NCI-H82 (cell line): Measurements from ENCODE around the gene ANKRD39.
A peak's percentile ranks its signal among the peaks of the same experiment; 100 is the strongest.
"Not testable (repeated sequence)": the region's sequence is repeated elsewhere in the genome, so short reads cannot be mapped to it uniquely, and the experiment has no call there.

ENCODE experiments used
- DNase-seq: peaks from one replicate; lab custom pipeline; 2025; lab: John Stamatoyannopoulos, UW

Gene ANKRD39

DNA sequence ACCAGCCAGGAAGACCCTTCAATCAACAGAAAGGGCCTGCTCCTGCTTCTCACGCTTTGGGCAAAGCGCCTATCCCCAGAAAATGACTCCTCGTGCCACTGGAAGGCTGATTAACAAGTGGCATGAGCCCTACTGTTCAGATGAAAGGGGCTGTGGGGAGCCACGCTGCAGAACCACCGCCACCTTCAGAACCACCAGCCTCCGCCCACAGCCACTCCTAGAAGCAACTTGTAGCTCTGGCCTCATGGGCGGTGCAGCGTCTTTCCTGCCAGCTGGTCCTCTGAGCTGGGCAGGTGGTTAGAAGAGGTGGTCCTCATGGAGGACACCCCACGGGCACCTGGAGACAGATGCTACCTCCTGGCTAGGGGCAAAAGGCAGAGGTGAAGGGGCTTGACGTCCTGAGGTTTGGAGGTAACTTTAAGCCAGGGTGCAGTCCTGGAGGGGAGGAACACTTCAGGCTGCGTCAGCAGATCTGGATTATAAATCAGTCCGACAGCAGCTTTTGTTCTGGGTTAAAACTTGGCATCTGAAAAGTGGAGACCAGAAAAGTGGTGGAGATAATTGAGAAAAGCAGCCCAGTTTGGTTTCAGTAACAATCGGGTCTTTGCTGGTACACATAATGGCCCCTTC, 12.9 kb upstream of the ANKRD39 start:
- peak; percentile 48 for DNase-seq

DNA sequence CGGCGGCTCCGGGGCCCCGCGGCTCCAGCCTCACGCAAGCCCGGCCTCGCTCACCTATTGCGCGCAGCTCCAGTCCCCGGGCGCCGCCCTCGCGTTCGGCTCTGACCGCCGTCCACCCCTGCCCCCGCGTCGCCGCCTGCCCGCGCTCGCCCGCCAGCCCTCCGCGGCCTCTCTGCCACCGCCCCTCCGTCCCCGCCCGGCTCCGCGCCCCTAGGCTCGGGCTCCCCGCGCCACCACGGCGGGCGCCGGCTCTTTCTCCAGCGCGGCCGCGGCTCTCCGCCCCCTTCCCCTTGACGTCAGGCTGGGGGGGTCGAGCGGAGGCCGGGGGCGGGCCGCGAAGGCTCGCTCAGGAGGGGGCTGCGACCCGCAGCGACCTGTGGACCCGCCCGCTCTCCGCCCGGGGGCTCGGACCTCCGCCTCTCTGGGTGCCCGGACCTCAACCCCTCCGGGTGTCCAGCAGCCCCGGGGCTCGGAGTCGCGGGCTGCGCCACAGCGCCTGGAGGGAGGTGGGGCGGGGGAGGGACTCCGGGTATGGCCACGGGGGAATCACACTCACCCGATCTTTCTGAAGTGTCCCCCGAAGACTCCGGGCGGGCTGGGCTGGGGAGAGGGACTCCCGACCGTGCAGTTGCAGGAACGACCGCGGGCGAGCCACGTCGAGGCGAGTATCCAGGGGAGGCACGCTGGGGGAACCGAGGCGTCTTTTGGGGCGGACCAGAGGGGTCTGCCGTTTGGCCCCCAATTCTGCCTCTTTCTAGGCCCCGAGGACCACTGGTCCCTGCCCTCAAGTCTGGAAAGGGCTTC, 12.2 kb upstream of the ANKRD39 start, which contains the start of gene SEMA4C:
SEMA4C (minus strand) TSS at position 259 of the 804 bp plus-strand sequence. CDS start 2,194 bp downstream, outside the sequence.
- peak; percentile 60 for DNase-seq

DNA sequence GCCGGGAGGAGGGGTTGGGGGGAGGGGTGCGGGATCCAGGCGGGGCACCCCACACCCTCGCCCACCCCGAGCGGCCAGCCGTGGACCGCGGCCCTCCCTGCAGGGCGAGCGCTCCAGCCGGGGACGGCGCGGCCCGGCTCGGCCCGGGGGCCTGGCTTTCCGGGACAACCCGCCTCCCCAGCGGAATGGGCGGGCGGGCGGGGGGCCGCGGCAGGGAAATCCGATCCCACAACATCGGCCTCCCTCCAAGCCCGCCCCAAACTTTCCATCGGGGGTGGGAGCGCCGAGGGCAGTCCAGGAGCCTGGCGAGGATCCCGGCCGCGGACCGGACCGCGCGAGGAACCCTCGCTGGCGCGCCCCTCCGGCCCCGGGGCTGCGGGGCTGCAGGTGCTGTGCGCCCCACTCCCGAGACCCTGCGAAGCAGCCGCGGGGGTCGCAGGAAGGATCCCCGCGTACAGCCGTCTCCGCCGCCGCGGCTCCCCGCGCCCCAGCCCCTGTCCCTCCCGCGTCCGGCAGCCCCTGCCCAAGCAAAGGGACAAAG, 11.5 kb upstream of the ANKRD39 start:
- peak; percentile 63 for DNase-seq

DNA sequence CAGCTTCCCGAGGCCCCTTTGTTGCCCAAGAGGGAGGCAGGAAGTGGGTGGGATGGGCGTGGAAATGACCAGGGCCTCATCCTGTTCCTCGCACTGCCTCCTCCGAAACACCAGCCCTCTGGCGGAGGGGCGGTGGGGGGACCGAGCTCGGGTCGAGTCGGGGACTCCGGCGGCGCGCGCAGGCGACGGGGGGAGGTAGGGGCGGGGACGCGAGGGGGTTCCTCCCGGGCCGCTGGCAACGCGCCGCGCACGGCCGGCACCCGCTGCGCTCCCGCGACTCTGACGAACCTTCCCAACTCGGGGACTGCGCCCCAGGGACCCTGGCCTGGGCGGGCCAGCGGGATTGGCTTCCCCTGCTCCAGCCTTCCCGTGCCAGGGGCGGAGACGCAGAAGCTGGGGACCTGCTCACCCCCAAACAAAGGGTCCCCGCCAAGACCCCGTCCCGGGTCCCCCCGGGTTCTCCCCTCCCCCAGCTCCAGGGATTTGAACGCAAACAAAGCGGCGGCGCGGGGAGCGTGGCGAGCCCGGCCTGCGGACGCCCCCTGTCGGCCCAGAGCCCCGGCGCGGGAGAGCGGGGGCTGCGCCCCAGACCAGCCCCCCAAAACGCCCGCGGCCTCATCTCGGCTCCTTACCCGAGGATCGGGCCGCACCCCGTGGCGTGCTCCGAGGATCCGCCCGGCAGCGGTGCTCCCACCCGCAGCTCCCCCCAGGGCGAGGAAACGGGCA, 10.9 kb upstream of the ANKRD39 start:
- peak; percentile 92 for DNase-seq

DNA sequence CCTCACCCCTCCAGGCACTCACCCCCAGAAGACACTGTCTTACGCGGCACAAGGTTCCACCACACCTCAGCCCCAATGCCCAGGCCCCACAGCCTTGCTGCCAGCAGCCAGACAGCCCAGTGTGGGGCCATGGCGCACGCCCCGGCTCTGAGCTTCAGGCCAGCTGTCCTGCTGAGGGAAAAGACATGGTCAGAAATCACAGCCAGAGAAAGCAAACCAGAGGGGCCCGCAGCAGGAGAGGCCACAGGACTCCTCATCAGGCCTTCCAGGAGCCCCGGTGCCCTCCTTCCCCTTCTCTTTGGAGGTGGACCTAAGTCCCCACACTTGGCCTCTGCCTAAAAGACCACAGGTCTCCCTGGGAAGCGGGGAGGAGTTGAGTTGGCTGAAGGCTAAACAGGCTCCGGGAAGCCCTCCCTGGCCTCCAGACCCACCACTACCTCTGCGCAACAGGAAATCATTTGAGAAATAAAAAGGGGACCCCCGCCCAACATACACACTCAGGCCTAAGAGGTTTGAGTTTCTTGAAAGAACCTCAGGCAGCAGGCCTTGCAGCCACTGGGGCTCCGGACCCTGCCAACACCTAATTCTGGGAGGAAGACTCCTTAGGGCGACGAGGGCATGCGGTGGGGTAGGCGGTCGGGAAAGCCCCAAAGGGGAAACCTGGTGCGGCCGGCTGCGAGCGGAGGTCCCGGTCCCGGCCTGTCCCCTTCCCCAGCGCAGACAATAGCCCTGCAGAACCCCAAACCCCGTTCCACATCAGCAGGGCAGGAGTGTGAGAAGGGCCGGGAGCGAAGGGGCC, 10.1 kb upstream of the ANKRD39 start:
- DNase-seq = peak; percentile 56

DNA sequence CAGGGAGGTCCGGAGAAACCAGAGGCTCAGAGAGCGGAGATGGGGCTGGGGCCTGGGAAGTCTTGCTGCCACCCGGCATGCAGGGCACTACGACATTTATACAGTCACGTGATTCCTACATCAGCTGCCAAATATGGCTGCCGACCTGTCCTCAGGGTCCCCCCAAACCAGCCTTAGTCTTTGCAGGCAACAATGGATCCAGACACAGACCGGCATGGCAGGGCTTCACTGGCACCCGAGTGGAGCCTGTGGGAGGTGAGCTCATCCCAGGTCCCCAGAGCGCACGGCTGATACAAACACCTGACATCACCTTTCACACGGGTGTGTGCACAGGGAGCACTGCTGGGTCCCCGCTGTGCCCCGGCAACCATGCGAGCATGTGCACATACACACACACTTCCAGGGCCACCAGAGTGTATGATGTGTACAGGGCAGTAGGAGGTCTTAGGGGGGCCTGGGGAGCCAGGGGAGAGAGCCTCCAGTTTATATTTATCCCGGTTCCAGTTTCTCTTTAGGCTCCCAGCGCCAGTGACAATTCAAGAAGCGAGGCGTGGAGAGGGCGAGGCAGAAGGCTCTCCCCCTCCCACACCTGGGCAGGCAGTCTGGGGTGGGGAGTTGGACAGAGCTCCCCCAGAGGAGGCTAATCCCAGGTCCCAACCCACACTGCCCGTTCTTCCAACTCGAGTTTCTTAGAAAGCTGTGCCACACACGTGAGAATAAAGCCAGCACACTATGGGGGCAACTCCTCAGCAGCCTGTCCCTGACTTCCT, 9.4 kb upstream of the ANKRD39 start:
- no peak for DNase-seq

DNA sequence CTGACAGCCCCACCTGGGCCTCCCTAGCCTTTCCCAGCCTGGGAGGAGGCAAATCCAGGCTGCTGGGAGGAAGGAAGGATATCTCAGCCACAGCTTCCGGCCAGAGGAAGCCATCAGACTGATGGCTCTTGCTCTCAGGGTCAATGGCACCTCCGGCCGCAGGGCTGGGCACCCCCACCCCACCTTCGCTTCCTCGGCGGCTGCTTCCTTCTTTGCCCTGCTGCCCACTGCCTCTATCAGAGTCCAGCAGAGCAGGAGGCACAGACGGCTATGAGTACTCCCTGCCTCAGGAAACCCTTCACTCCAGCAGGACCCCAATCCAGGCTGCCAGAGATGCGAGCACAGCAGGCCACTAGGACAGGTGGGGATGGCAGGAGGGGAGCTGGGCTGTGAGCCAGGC, 8.8 kb upstream of the ANKRD39 start:
- no peak for DNase-seq

DNA sequence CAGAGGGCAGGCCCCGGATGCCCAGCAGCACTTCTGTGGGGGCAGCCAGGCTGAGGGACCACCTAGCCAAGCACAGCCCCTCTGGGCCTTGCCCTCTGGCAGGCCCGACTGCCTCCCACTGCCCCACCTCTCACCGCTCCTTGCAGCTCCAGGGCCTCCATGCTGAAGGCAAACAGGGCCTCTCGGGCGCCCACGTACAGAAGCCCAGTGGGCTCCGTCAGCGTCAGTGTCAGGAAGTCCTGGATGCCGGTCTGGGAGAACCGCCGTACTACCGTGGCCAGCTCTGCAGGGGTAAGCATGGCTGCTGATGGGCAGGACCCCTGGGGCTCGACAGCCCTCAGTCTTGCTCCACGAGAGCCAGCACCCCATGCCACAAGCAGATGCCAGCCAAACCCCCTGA, 8.3 kb upstream of the ANKRD39 start:
- no peak for DNase-seq

DNA sequence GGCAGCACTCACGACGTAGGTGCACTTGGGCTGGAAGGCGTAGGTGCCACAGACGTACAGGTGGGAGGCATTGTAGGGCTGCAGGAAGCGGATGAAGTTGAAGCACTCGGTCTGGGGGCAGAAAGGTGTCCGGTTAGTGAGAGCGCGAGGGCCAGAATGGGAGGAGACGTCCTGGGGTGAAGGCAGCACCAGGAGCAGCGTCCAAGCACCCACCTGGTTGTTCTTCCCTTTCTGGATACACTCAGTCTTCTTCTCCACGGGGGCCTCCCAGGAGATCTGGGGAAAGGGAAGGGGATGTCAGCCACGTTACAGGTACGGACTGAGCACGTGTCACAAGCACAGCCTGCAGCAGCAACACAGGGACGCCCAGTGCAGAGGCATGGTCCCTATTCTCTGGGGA, 7.8 kb upstream of the ANKRD39 start:
- DNase-seq = no peak

DNA sequence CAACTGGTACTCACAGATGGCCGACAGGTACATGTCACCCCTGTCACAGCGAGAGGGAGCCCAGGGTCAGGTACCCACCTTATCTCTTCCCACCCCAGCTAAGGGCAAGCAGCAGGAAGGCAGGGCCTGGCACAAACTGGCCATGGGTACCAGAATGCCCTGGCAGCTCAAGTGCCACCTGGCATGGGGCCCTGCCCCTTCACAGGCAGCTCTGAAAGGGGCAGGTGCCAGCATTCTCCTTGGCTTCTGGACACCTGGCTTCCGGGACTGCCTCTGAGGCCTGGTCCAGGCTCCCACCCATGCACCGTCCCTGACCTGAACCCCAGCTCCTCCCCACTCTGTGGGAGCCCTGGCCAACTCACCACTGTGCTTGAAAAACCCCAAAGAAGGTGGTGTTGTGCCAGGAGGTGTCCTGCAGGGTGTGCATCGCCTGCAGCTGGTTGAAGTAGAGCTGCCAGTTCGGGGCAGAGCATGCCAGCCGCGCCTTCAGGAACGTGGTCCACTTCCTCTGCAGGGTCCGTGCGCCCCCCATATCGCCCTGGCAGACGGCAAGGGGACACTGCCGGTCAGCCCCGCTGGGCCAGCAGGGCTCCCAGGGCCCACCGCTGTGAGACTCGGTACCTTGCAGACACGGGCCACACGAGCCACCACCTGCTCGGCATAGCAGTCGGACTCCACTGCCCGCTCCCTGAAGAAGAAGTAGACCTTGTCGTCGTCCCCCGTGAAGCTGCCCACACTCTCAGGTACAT, 6.7 kb upstream of the ANKRD39 start:
- no peak for DNase-seq

DNA sequence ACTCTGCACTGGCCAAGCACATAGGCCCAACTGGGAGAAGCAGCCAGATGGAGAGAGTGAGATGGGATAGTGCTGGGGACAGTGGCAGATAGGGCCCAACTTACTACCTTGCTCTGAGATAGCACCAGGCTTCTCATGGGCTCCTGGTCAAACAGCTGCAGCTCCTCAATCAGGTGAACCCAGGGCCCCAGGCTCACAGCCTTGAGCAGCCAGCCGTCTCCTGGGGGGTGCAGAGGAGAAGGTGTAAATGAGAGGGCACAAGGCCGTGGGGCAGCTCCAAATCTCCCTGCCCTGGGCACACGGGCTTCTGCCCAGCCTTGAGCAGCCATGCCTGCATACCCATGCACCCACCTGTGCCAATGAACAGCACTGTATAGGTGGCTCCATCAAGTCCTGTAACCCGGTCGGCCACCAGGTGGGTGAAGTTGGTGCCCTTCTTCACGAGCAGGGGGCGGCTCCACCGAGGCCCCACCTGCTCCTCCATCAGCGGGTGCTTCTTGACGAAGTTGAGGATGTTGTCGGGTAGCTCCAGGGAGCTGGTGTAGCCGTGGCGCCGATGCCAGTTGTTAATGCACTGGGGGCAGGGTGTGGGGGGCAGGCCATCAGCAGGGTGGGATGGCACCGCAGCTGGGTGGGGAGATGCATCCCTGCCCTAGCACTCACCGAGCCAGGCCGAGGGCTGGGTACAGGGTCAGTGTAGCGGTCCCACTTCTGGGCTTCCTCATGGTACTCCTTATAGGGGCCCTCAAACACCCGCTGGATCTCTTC, 5.9 kb upstream of the ANKRD39 start:
- DNase-seq = no peak

DNA sequence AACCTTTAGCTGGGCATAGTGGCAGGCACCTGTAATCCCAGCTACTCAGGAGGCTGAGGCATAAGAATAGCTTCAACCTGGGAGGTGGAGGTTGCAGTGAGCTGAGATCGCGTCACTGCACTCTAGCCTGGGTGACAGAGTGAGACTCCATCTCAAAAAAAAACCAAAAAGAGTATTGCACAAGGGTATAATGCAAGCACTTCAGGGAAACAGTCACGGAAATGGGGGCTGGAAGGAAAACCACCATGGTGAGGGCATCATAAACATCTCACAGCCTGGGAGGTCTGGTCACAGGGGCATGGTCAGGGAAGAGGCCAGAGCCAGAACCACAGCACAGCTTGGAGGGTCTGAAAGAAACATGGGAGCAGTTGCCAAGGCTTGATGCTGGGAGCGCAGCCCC, 5.2 kb upstream of the ANKRD39 start:
- not testable (repeated sequence) for DNase-seq

DNA sequence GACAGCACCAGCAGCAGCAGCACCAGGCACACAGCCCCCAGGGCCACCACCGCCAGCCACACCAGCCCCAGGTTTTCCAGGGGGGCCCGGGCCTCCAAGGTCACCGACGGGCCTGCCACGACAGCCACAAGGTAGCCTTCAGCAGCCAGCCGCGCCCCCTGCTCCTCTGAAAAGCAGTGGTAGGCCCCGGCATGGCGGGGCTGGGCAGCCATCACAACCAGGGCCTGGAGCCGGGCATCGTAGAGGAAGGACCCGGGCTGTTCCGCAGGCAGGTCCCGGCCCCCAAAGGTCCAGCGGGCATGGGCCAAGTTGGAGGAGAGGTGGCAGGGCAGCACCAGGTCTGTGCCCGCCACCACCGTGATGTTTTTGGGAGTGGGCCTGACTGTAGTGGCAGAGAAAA, 3.3 kb upstream of the ANKRD39 start:
- DNase-seq = no peak

DNA sequence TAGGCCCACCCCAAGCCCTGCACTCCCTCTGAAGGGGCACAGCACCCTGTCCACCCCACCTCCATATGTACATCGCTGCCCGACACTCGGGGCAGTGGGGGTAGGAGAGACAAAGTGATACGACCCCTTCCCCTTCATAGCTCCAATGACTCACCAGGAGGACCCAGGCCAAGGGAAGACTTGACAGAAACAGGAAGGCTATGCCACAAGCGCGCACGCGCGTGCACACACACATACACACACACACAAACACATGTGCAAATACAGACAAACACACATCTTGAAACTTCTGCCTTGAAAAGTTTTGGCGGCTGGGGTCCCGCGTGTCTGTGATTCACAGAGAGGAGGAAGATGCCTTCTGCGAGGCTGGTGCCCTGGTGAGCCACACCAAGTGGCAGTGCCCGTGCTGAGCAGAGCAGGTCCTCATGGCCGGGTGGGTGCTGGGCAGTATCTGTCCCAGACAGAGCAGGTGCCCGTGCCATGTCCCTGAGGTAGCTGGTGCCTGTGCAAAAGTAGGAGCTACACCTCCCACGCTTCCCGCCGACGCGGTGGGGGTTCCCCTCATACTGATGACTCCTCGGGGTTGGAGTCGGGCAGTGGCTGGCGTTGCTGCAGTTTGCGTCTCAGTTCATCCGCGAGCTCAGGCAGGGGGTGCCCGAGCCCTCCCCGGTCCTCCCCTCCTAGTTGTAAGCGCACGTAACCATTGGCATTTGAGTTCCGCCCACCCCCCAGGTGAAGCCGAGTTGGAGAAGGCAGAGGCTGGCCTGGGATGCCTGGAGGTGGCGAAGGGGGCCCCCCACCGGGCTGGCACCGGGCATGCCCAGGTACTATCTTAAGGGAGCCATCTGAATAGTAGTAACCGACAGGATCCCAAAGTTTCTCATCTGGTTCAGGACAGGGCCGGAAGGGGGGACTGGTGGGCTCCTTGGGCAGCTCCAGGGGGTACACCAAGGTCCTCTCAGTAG, 2.5 kb upstream of the ANKRD39 start:
- no peak for DNase-seq

DNA sequence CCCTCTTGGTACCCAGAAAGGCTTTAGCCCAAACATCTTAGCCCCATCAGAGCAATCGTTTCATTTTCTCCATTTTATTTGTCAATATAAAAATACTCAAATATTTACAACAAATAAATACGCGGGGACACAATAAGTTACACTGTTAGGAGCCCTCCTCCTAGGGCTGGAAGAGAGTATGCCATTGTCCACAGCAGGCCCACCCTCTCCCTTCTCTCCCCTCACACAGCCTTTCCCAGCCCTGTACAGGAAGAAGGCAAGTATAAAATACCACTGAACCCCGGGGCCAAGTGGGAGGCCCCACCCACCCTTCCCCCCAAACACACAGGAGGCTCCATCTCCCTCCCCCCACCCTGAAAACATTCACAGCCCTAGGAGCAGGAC, 1.9 kb upstream of the ANKRD39 start:
- DNase-seq = no peak

DNA sequence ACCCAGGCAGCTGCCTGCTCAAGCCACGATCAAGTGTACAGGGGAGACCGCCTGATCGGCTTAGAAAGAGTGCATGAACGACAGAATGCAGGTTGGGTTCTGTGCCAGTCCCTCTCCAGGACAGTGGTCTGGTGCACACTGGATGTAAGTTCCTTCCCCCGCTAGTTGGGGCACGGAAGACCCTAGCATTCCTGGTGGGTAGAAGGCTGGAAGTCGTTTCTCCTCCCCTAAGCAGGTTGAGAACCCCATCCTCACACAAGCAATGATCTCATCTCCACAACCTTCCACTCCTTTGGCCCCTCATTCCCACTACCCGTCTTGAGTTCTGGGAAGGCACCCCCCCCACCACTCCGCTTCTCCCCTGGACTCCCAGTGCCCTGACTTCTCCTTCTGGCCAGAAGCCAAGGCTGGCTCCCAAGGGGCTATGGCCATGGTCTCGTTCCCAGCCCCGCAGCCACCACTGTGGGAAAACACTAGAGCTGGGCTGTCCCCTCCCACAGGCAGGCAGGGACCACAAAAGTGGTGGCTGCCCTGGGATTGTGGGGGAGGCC, 1.4 kb upstream of the ANKRD39 start:
- peak; percentile 68 for DNase-seq

DNA sequence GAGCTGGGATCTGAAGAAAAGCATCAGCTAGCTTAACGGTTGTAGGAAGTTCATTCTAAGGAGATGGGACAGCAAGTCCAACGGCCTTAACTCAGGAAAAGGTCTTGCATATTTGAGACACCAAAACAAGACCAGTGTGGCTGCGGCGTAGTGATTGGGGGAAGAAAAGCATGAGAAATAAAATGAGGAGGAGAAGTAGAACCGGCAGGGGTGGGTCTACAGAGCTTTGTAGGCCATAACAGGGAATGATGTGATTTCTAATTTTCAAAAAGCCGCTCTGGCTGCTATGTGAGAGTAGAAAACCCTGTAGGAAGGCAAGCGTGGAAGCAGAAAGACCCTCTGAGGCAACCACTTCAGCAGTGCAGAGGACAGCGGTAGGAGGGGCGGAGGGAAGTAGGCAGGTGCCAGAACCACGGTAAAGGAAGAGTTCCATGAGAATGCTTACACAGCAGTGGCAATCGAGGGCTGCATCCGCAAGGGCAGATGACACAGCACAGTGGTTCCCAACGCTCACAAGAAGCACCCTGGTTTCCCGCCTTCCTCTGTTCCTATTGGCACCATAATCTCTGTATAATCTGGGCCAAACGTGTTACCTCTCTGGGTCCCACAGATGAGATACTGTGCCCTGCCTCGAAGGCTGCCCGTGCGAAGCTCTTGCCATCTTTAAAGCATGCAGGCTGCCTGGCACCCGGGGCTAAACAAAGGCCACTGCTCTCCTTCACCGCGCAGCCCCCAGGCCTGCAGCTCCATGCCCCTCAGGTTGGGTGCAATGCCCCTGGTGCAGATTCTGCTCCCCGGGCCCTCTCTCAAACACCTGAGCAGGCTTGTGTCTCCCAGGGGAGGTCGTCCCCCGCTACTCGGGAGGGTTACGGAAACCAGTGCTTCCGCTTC, 795 bp downstream of the ANKRD39 start:
- peak; percentile 64 for DNase-seq
